A549 (cell line): ENCODE measurements around the gene METAP2. TPM values are rescaled to one million over a fixed set of nuclear protein-coding genes. Genes with fewer than 3 reads are reported as not detected.

Source experiments
- ATAC-seq, 2 experiments: fragments of 200-7000 bp in 1 of 2; fragments of >200 bp in 1 of 2; cut with Nextera tagmentation in 1 of 2; cut with Tn5 transposase in 1 of 2; 3 replicates each; pipeline versions ENCODE4 v1.8.0 to v1.9.1; 2018 to 2020; ENCODE audit warnings: mild to moderate bottlenecking in 1 of 2, moderate library complexity in 1 of 2
- CTCF ChIA-PET: fragments of 300-600 bp; sonication (Branson Sonifier 250); formaldehyde crosslinking; extraction: SDS; loops from one replicate; lab custom pipeline; 2021; ENCODE audit warnings: antibody characterized with exemption, inconsistent platforms; lab: Yijun Ruan, JAX
- POLR2A ChIA-PET: fragments of 350-600 bp; formaldehyde crosslinking; extraction: SDS; loops from one replicate; lab custom pipeline; 2021; ENCODE audit warnings: antibody characterized with exemption, inconsistent platforms; lab: Yijun Ruan, JAX
- DNase-seq, 2 experiments: peaks; one replicate each; pipeline versions ENCODE4 v3.0.0 to v3.0.0-alpha.2; 2011 to 2016; ENCODE audit warnings: low read depth in 1 of 2, low spot score in 1 of 2
- FAIRE-seq: peaks from 2 replicates; lab custom pipeline; 2011; peaks lifted over from hg19 to GRCh38; lab: Jason Lieb, UNC
- H3K27ac ChIP-seq, 2 experiments: fragments of >200 bp; sonication (Bioruptor Twin); formaldehyde crosslinking; 3 replicates each; pipeline ENCODE4 v1.5.1; 2016 to 2017
- H3K4me1 ChIP-seq: fragments of >200 bp; sonication (Bioruptor Twin); formaldehyde crosslinking; 3 replicates; pipeline ENCODE4 v1.6.1; 2016
- H3K4me2 ChIP-seq: fragments of >200 bp; sonication (Bioruptor Twin); formaldehyde crosslinking; 3 replicates; pipeline ENCODE4 v1.6.1; 2016
- H3K4me3 ChIP-seq: fragments of >200 bp; sonication (Bioruptor Twin); formaldehyde crosslinking; 3 replicates; pipeline ENCODE4 v1.5.1; 2016
- H3K9me3 ChIP-seq: fragments of >200 bp; sonication (Bioruptor Twin); formaldehyde crosslinking; 3 replicates; pipeline ENCODE4 v1.6.1; 2016
- ATOH8 ChIP-seq: fragments of 250-450 bp; sonication (Bioruptor Pico); IDR thresholded peaks from 2 replicates; pipeline ENCODE4 v1.5.0; 2020; ENCODE audit warnings: low read depth, mild to moderate bottlenecking, moderate library complexity
- CBX2 ChIP-seq: fragments of 200-600 bp; sonication (generic); IDR thresholded peaks from 2 replicates; pipeline ENCODE4 v1.6.1; 2016; ENCODE audit warnings: low read depth, mild to moderate bottlenecking, borderline replicate concordance
- CBX8 ChIP-seq: fragments of 200-600 bp; sonication (generic); IDR thresholded peaks from 2 replicates; pipeline ENCODE4 v1.6.1; 2016
- CHD2 ChIP-seq: fragments of 150-350 bp; IDR thresholded peaks from 2 replicates; pipeline ENCODE4 v1.6.1; 2014; ENCODE audit warnings: low read length; ENCODE audit not compliant: partially characterized antibody
- CHD4 ChIP-seq: fragments of 200-600 bp; sonication (generic); IDR thresholded peaks from 2 replicates; pipeline ENCODE4 v1.6.1; 2016; ENCODE audit warnings: antibody characterized with exemption, mild to moderate bottlenecking, borderline replicate concordance
- EHF ChIP-seq: fragments of 250-450 bp; sonication (Bioruptor Pico); IDR thresholded peaks from 2 replicates; pipeline ENCODE4 v1.5.0; 2020; ENCODE audit warnings: mild to moderate bottlenecking
- EHMT2 ChIP-seq: fragments of 200-600 bp; sonication (generic); IDR thresholded peaks from 2 replicates; pipeline ENCODE4 v1.6.1; 2016; ENCODE audit warnings: antibody characterized with exemption, low read depth, mild to moderate bottlenecking, moderate library complexity
- FOSB ChIP-seq: fragments of 250-450 bp; sonication (Bioruptor Pico); IDR thresholded peaks from 2 replicates; pipeline ENCODE4 v1.5.0; 2020; ENCODE audit warnings: mild to moderate bottlenecking, moderate library complexity
- HDAC2 ChIP-seq: fragments of 200-600 bp; sonication (generic); IDR thresholded peaks from 2 replicates; pipeline ENCODE4 v1.6.1; 2016
- HEYL ChIP-seq: fragments of 250-450 bp; sonication (Bioruptor Pico); IDR thresholded peaks from 2 replicates; pipeline ENCODE4 v1.8.0; 2021; ENCODE audit warnings: mild to moderate bottlenecking, moderate library complexity
- HMGXB4 ChIP-seq: fragments of 250-450 bp; sonication (Bioruptor Pico); IDR thresholded peaks from 2 replicates; pipeline ENCODE4 v1.5.0; 2021; ENCODE audit warnings: mild to moderate bottlenecking, moderate library complexity, borderline replicate concordance
- HOXB13 ChIP-seq: fragments of 250-450 bp; sonication (Bioruptor Pico); IDR thresholded peaks from 2 replicates; pipeline ENCODE4 v1.5.0; 2020; ENCODE audit warnings: low read depth, mild to moderate bottlenecking, moderate library complexity
- HOXB5 ChIP-seq: fragments of 250-450 bp; sonication (Bioruptor Pico); IDR thresholded peaks from 2 replicates; pipeline ENCODE4 v1.5.0; 2020; ENCODE audit warnings: mild to moderate bottlenecking, moderate library complexity
- JUNB ChIP-seq: fragments of >200 bp; sonication (Bioruptor Twin); formaldehyde crosslinking; IDR thresholded peaks from 2 replicates; pipeline ENCODE4 v1.6.1; 2016
- MAX ChIP-seq: IDR thresholded peaks from 2 replicates; pipeline ENCODE4 v1.6.1; 2012
- NFE2L2 ChIP-seq: fragments of 150-350 bp; conservative IDR thresholded peaks from 2 replicates; pipeline ENCODE4 v1.6.1; 2014; ENCODE audit warnings: low read length
- NR3C1 ChIP-seq: fragments of >200 bp; sonication (Bioruptor Twin); formaldehyde crosslinking; IDR thresholded peaks from 3 replicates; pipeline ENCODE4 v1.6.1; 2017
- PBX3 ChIP-seq: IDR thresholded peaks from 2 replicates; pipeline ENCODE4 v1.6.1; 2012
- RCOR1 ChIP-seq: fragments of 150-350 bp; IDR thresholded peaks from 2 replicates; pipeline ENCODE4 v1.6.1; 2014; ENCODE audit warnings: antibody characterized with exemption, low read length, low read depth
- RFX5 ChIP-seq: fragments of 450-650 bp; IDR thresholded peaks from 2 replicates; pipeline ENCODE4 v1.7.1; 2014; ENCODE audit warnings: antibody characterized with exemption, mild to moderate bottlenecking, moderate library complexity
- RNF2 ChIP-seq: fragments of 200-600 bp; sonication (generic); IDR thresholded peaks from 2 replicates; pipeline ENCODE4 v1.6.1; 2016; ENCODE audit warnings: low read depth, mild to moderate bottlenecking, antibody characterized with exemption, moderate library complexity, borderline replicate concordance
- SREBF2 ChIP-seq: fragments of 450-650 bp; IDR thresholded peaks from 2 replicates; pipeline ENCODE4 v1.6.1; 2014; ENCODE audit warnings: mild to moderate bottlenecking, moderate library complexity
- TFCP2L1 ChIP-seq: fragments of 250-450 bp; sonication (Bioruptor Pico); IDR thresholded peaks from 2 replicates; pipeline ENCODE4 v1.5.0; 2021; ENCODE audit warnings: mild to moderate bottlenecking
- TP53 ChIP-seq: fragments of 250-450 bp; sonication (Bioruptor Pico); IDR thresholded peaks from 2 replicates; pipeline ENCODE4 v1.5.0; 2021; ENCODE audit warnings: mild to moderate bottlenecking, moderate library complexity
- ZC3H11A ChIP-seq: fragments of 450-650 bp; IDR thresholded peaks from 2 replicates; pipeline ENCODE4 v1.6.1; 2014; ENCODE audit warnings: antibody characterized with exemption, mild to moderate bottlenecking
- ZNF302 ChIP-seq: fragments of 250-450 bp; sonication (Bioruptor Pico); IDR thresholded peaks from 2 replicates; pipeline ENCODE4 v1.9.0; 2021; ENCODE audit warnings: inconsistent platforms, mild to moderate bottlenecking, moderate library complexity
- ZSCAN20 ChIP-seq: fragments of 250-450 bp; sonication (Bioruptor Pico); IDR thresholded peaks from 2 replicates; pipeline ENCODE4 v1.8.0; 2022; ENCODE audit warnings: mild to moderate bottlenecking, moderate library complexity
- WGBS: methylation state at CpG from one replicate; pipeline ENCODE4 v1.1.6; 2017; ENCODE audit errors: missing lambda C conversion rate; 5-methylcytosine and 5-hydroxymethylcytosine counted together
- polyA plus RNA-seq, 4 experiments: library from polyadenylated mRNA; depleted of rRNA in 3 of 4; stranded (reverse); fragments of >200 nt; fragmentation: RNase III in 1 of 4; extraction: RNeasy Plus Mini Kit Qiagen cat#74134 plus additional on column Dnase treatment in 1 of 4; gene quantifications; 2 replicates in 3 of 4; 3 replicates in 1 of 4; pipeline ENCODE4 v1.2.3, GENCODE V29; 2011 to 2017

Gene METAP2
- polyA plus RNA-seq, 2 of the 4 experiments (the other 2 are of a cell fraction), result 205 to 219 TPM

- TF ChIP-seq MAX, result no peak
- no peak for TF ChIP-seq NFE2L2
- no peak for TF ChIP-seq EHMT2
- TF ChIP-seq HDAC2, result no peak
- no peak for TF ChIP-seq CHD2
- TF ChIP-seq SREBF2, result no peak
- TF ChIP-seq HOXB13 (CRISPR knock-in tag), result no peak
- no peak for TF ChIP-seq ZNF302 (CRISPR knock-in tag)
- TF ChIP-seq EHF (CRISPR knock-in tag), result no peak
- TF ChIP-seq TFCP2L1 (CRISPR knock-in tag), result no peak
- TF ChIP-seq ZSCAN20 (CRISPR knock-in tag), result no peak
- no peak for TF ChIP-seq FOSB (CRISPR knock-in tag)
- no peak for TF ChIP-seq PBX3
- no peak for TF ChIP-seq NR3C1
- TF ChIP-seq CBX2, result no peak
- TF ChIP-seq CBX8, result no peak
- TF ChIP-seq HMGXB4 (CRISPR knock-in tag), result no peak
- no peak for TF ChIP-seq JUNB
- ATAC-seq, result no peak
- FAIRE-seq, result no peak
- no peak for DNase-seq
- CTCF ChIA-PET, result interaction anchor here (0.8 to 1.3 kb wide), 3 partner anchors 8 to 301 kb away, joined by 3 to 8 read pairs (median 3); no protein-coding TSS in a partner anchor
- Histone ChIP-seq H3K27ac (no peak overlapping the region), H3K9me3 (peaks cover 11% of the 10 kb centered on the region), H3K4me3 (peak overlapping the region; percentile 88; the same call in 2 of the 3 replicates), H3K4me2 (peak overlapping the region; percentile 85), H3K4me1 (no peaks in the 10 kb centered on the region)
- POLR2A ChIA-PET, result interaction anchor here (0.6 kb wide), 1 partner anchor 544 kb away, joined by 3 read pairs; the partner anchor contains the start of gene NDUFA12
- WGBS, result 89% methylated on average over 9 of the region's 9 CpGs
Measured at GRCh38 chr12:95547522-95548055, 73.6 kb downstream of the METAP2 start.

GRCh38 chr12:95548056-95548538 is 74.1 kb downstream of the METAP2 start:
- no peak for DNase-seq
- H3K4me2 ChIP-seq, result peak overlapping the region; percentile 85
- 79% methylated on average over 22 of the region's 50 CpGs for WGBS
- no peak for FAIRE-seq
- TF ChIP-seq RNF2 (peak; percentile 36; the same call in 1 of the 2 replicates), NR3C1 (no peak)
- POLR2A ChIA-PET, result no interaction called here
- H3K4me1 ChIP-seq, result no peaks in the 10 kb centered on the region
- peaks cover 11% of the 10 kb centered on the region for H3K9me3 ChIP-seq
- peak overlapping the region; percentile 78 to 89 for H3K27ac ChIP-seq
- H3K4me3 ChIP-seq, result peak overlapping the region; percentile 88
- CTCF ChIA-PET, result interaction anchor here (0.8 to 1.3 kb wide), 3 partner anchors 9 to 301 kb away, joined by 3 to 8 read pairs (median 3); no protein-coding TSS in a partner anchor
- ATAC-seq, result peak; percentile 37 to 58; a peak in 5 of 6 replicates

- Histone ChIP-seq H3K27ac (peak overlapping the region; percentile 78 to 89), H3K9me3 (peaks cover 11% of the 10 kb centered on the region), H3K4me3 (peak overlapping the region; percentile 88), H3K4me1 (no peaks in the 10 kb centered on the region), H3K4me2 (peak overlapping the region; percentile 85)
- FAIRE-seq, result no peak
- ChIA-PET CTCF (interaction anchor here (0.8 to 1.3 kb wide), 2 partner anchors 9 to 15 kb away, joined by 3 to 8 read pairs; no protein-coding TSS in a partner anchor), POLR2A (no interaction called here)
- peak; percentile 87 to 90 for ATAC-seq
- peak; percentile 51 to 55 for DNase-seq
- 32% methylated on average over 44 of the region's 98 CpGs for WGBS
- TF ChIP-seq ZC3H11A, result no peak
- TF ChIP-seq RFX5, result no peak
- TF ChIP-seq TP53 (CRISPR knock-in tag), result no peak
- TF ChIP-seq HMGXB4 (CRISPR knock-in tag), result no peak
- no peak for TF ChIP-seq HEYL (CRISPR knock-in tag)
- no peak for TF ChIP-seq RCOR1
- no peak for TF ChIP-seq HOXB5 (CRISPR knock-in tag)
- 0 out of 2 replicates have a peak, but pooled peaks have one; percentile 54 for TF ChIP-seq CHD4
- no peak for TF ChIP-seq ATOH8 (CRISPR knock-in tag)
- peak; percentile 79; the same call in 1 of the 2 replicates for TF ChIP-seq RNF2
- TF ChIP-seq HDAC2, result 0 out of 2 replicates have a peak, but pooled peaks have one; percentile 34
Measured at GRCh38 chr12:95548539-95549391, 74.8 kb downstream of the METAP2 start.
